Myometrial cell (primary cell): ENCODE data around the gene ZNF25. TPM values are rescaled to one million over a fixed set of nuclear protein-coding genes. Genes with fewer than 3 reads are reported as not detected.

ENCODE experiments used
- total RNA-seq: library from RNA; depleted of rRNA; stranded (reverse); fragments of >200 nt; gene quantifications from 2 replicates; pipeline ENCODE4 v1.2.3, GENCODE V29; 2015

ZNF25 gene
- total RNA-seq: 4.3 and 5.5 TPM in 2 replicates

GRCh38 chr10:37976091-37976879 lies at the start of gene ZNF25:
ZNF25 (minus strand) TSS chr10:37976647; CDS start chr10:37971722, 4,925 bp downstream.

GRCh38 chr10:38010119-38010903 lies 33.9 kb upstream of the ZNF25 start, which contains the start of gene ZNF33A:
ZNF33A (plus strand) TSS chr10:38010675; CDS start chr10:38012342, 1,667 bp downstream.

Other genes with a start within 250 kb of the ZNF25 start
- 2.9 and 3.2 TPM in 2 replicates for gene ZNF248, start 119.0 kb downstream of the ZNF25 start, total RNA-seq
- gene ZNF33A, start 34.0 kb upstream of the ZNF25 start, total RNA-seq: 0.86 and 8.0 TPM in 2 replicates
- gene ZNF37A, start 117.7 kb upstream of the ZNF25 start, total RNA-seq: 4.0 and 8.5 TPM in 2 replicates